Measurements from ENCODE around the gene CPOX. TPM values are rescaled to one million over a fixed set of nuclear protein-coding genes. Genes with fewer than 3 reads are reported as not detected.

CPOX gene
- total RNA-seq, 2 donors from 2014 or later, result 14.0 to 40.8 TPM

- peaks cover 7% of the 10 kb centered on the region for H3K36me3 ChIP-seq
- no peak for ATAC-seq (ENCODE audit: insufficient number of reproducible peaks, low FRiP score, low read depth)
- no peak overlapping the region for H3K27ac ChIP-seq
- no peak overlapping the region for H3K4me3 ChIP-seq
- DNase-seq (ENCODE audit: low spot score), result no peak
- no peak for TF ChIP-seq CTCF (IDR thresholded peaks at IDR 0.05)
- H3K27me3 ChIP-seq (replicated peaks; ENCODE audit: insufficient read depth), result no peaks in the 10 kb centered on the region
- H3K4me1 ChIP-seq (ENCODE audit: control insufficient read depth in 1 of 2, low read depth in 2 of 2), result peaks cover 0 to 6% of the 10 kb centered on the region in 2 donors
- no peaks in the 10 kb centered on the region for H3K9me3 ChIP-seq
Measured at GRCh38 chr3:98584547-98584946, 8.9 kb downstream of the CPOX start.

GRCh38 chr3:98583766-98584165, 9.6 kb downstream of the CPOX start:
- no peak overlapping the region for H3K4me3 ChIP-seq
- H3K4me1 ChIP-seq (ENCODE audit: control insufficient read depth in 1 of 2, low read depth in 2 of 2), result no peaks in the 10 kb centered on the region
- no peaks in the 10 kb centered on the region for H3K9me3 ChIP-seq
- H3K36me3 ChIP-seq, result peaks cover 3% of the 10 kb centered on the region
- ATAC-seq (ENCODE audit: insufficient number of reproducible peaks, low FRiP score, low read depth) (no peak), DNase-seq (ENCODE audit: low spot score) (no peak)
- no peaks in the 10 kb centered on the region for H3K27me3 ChIP-seq (replicated peaks; ENCODE audit: insufficient read depth)
- TF ChIP-seq CTCF (IDR thresholded peaks at IDR 0.05), result no peak
- H3K27ac ChIP-seq, result no peak overlapping the region

GRCh38 chr3:98582042-98582441, 11.4 kb downstream of the CPOX start:
- no peak for TF ChIP-seq CTCF (IDR thresholded peaks at IDR 0.05)
- ATAC-seq (ENCODE audit: insufficient number of reproducible peaks, low FRiP score, low read depth), result no peak
- H3K27ac ChIP-seq, result no peak overlapping the region
- no peaks in the 10 kb centered on the region for H3K4me1 ChIP-seq (ENCODE audit: control insufficient read depth in 1 of 2, low read depth in 2 of 2)
- H3K4me3 ChIP-seq, result no peak overlapping the region
- no peaks in the 10 kb centered on the region for H3K27me3 ChIP-seq (replicated peaks; ENCODE audit: insufficient read depth)
- H3K36me3 ChIP-seq, result peaks cover 2% of the 10 kb centered on the region
- DNase-seq (ENCODE audit: low spot score), result no peak
- no peaks in the 10 kb centered on the region for H3K9me3 ChIP-seq

GRCh38 chr3:98581474-98581873, 11.9 kb downstream of the CPOX start:
- no peak overlapping the region for H3K27ac ChIP-seq
- no peak for ATAC-seq (ENCODE audit: insufficient number of reproducible peaks, low FRiP score, low read depth)
- DNase-seq (ENCODE audit: low spot score), result no peak
- no peaks in the 10 kb centered on the region for H3K4me1 ChIP-seq (ENCODE audit: control insufficient read depth in 1 of 2, low read depth in 2 of 2)
- H3K4me3 ChIP-seq, result no peak overlapping the region
- no peaks in the 10 kb centered on the region for H3K9me3 ChIP-seq
- no peak for TF ChIP-seq CTCF (IDR thresholded peaks at IDR 0.05)
- no peaks in the 10 kb centered on the region for H3K27me3 ChIP-seq (replicated peaks; ENCODE audit: insufficient read depth)
- peaks cover 2% of the 10 kb centered on the region for H3K36me3 ChIP-seq

- Histone ChIP-seq H3K27me3 (replicated peaks; ENCODE audit: insufficient read depth) (no peaks in the 10 kb centered on the region), H3K36me3 (peaks cover 2% of the 10 kb centered on the region)
Measured at GRCh38 chr3:98580401-98581386, 12.7 kb downstream of the CPOX start.

More at GRCh38 chr3:98580401-98581386, 12.7 kb downstream of the CPOX start:
- Histone ChIP-seq H3K27ac (no peak overlapping the region), H3K9me3 (no peaks in the 10 kb centered on the region), H3K4me1 (ENCODE audit: control insufficient read depth in 1 of 2, low read depth in 2 of 2) (no peaks in the 10 kb centered on the region), H3K4me3 (no peak overlapping the region)
- ATAC-seq (ENCODE audit: insufficient number of reproducible peaks, low FRiP score, low read depth) (no peak), DNase-seq (ENCODE audit: low spot score) (no peak)
- TF ChIP-seq CTCF (IDR thresholded peaks at IDR 0.05), result no peak
